ENCODE data around the gene TRPM1. TPM values are rescaled to one million over a fixed set of nuclear protein-coding genes. Genes with fewer than 3 reads are reported as not detected.

The TRPM1 gene
- total RNA-seq, 1 donor from 2014 or later: not detected

DNA sequence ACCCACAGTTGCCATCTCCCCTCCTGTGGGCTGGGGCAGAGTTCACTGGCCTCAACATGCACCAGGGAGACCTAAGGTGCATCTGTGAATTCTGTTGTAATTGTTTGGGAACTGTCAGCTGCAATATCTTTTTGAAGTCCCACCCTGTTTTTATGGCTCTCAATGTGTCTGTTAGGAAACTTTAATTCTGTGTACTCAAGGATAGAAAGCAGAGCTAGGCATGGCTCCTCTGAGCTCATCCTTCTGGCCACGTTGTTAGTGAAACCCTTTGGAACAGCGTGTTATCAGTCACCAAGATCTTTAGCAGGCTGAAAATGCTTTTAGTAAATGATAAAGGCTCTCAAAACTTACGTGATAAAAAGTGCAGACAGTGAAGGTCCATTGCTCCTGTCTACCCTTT is 76.5 kb downstream of the TRPM1 start:
- H3K9me3 Mint-ChIP-seq (ENCODE audit: unreplicated experiment): no peaks in the 10 kb centered on the region
- peak overlapping the region; percentile 56 for H3K27ac Mint-ChIP-seq (ENCODE audit: unreplicated experiment)
- H3K36me3 Mint-ChIP-seq (ENCODE audit: unreplicated experiment): no peaks in the 10 kb centered on the region
- DNase-seq (ENCODE audit: extremely low spot score, unreplicated experiment): no peak
- no peak overlapping the region for H3K4me3 Mint-ChIP-seq (ENCODE audit: unreplicated experiment)
- H3K27me3 Mint-ChIP-seq (ENCODE audit: unreplicated experiment): no peaks in the 10 kb centered on the region
- peaks cover 28% of the 10 kb centered on the region for H3K4me1 Mint-ChIP-seq (ENCODE audit: unreplicated experiment)
- TF ChIP-seq CTCF (IDR thresholded peaks at IDR 0.05): no peak

DNA sequence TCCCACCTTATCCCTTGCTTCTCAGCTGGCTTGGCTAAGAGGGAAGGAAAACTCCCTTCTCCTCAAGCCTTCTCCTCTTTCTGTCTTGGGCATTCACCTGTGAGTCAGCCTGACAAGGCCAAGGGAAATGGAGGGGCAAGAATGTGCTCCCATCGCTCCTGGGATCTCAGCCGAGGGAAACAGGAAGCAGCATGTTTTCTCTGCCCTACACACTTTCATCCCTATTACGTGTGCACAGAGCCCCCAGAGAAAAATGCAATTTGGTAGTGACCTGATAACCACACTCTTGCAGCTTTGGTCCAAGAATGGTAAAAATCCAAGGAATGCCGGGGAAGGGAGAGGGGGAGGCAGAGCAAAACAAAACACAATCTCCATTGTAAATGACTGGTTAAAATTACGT is 77.2 kb downstream of the TRPM1 start:
- H3K9me3 Mint-ChIP-seq (ENCODE audit: unreplicated experiment): no peaks in the 10 kb centered on the region
- no peaks in the 10 kb centered on the region for H3K27me3 Mint-ChIP-seq (ENCODE audit: unreplicated experiment)
- no peak for DNase-seq (ENCODE audit: extremely low spot score, unreplicated experiment)
- peaks cover 28% of the 10 kb centered on the region for H3K4me1 Mint-ChIP-seq (ENCODE audit: unreplicated experiment)
- TF ChIP-seq CTCF (IDR thresholded peaks at IDR 0.05): no peak
- peak overlapping the region; percentile 23 for H3K4me3 Mint-ChIP-seq (ENCODE audit: unreplicated experiment)
- H3K36me3 Mint-ChIP-seq (ENCODE audit: unreplicated experiment): no peaks in the 10 kb centered on the region
- peak overlapping the region; percentile 56 for H3K27ac Mint-ChIP-seq (ENCODE audit: unreplicated experiment)

DNA sequence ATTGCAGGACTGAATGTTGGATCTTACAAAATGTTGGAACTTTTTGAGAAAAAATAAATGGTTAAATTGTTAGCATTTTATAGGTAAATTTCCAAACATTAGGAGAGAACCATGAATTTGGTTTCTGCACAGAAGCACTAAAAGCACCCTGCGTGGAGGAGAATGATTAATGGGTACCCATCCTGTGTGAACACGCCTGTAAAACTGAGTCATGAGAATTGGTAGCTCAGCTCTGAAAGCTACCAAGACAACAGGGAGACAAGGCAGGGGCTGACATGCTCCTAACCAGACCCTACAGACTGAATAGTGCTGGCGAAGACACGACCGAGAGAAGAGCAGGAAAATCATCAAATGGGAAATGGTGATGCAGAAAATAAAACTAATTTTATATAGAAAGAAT is 77.7 kb downstream of the TRPM1 start:
- Mint-ChIP-seq H3K4me1 (ENCODE audit: unreplicated experiment) (peaks cover 28% of the 10 kb centered on the region), H3K36me3 (ENCODE audit: unreplicated experiment) (no peaks in the 10 kb centered on the region), H3K9me3 (ENCODE audit: unreplicated experiment) (no peaks in the 10 kb centered on the region), H3K27ac (ENCODE audit: unreplicated experiment) (no peak overlapping the region), H3K4me3 (ENCODE audit: unreplicated experiment) (no peak overlapping the region), H3K27me3 (ENCODE audit: unreplicated experiment) (no peaks in the 10 kb centered on the region)
- no peak for TF ChIP-seq CTCF (IDR thresholded peaks at IDR 0.05)
- DNase-seq (ENCODE audit: extremely low spot score, unreplicated experiment): no peak

GRCh38 chr15:31021067-31021665 is 80.4 kb downstream of the TRPM1 start:
- Mint-ChIP-seq H3K27ac (ENCODE audit: unreplicated experiment) (no peak overlapping the region), H3K4me3 (ENCODE audit: unreplicated experiment) (no peak overlapping the region), H3K4me1 (ENCODE audit: unreplicated experiment) (peaks cover 38% of the 10 kb centered on the region), H3K27me3 (ENCODE audit: unreplicated experiment) (no peaks in the 10 kb centered on the region), H3K36me3 (ENCODE audit: unreplicated experiment) (no peaks in the 10 kb centered on the region), H3K9me3 (ENCODE audit: unreplicated experiment) (no peaks in the 10 kb centered on the region)
- TF ChIP-seq CTCF (IDR thresholded peaks at IDR 0.05): no peak
- no peak for DNase-seq (ENCODE audit: extremely low spot score, unreplicated experiment)

DNA sequence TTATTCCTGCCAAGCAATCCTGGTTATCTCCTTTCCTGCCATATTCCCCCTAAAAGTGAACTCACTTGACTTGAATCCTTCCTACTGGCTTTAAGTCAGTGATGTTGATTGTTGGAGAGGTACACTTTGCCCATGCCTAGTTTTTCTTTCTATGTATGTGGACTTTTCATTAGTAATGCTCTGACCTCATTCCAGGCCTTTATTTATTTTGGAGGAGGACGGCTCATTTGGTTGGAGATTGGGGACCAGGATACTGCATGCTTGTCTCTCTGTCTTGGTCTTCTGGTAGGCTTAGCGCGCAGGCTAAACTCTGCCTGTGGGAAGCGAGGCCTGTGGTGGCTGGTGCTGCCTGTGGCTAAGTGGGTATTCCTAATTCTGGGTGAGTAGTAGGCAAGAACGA is 81.0 kb downstream of the TRPM1 start:
- H3K36me3 Mint-ChIP-seq (ENCODE audit: unreplicated experiment): no peaks in the 10 kb centered on the region
- H3K4me3 Mint-ChIP-seq (ENCODE audit: unreplicated experiment): no peak overlapping the region
- peaks cover 38% of the 10 kb centered on the region for H3K4me1 Mint-ChIP-seq (ENCODE audit: unreplicated experiment)
- no peak overlapping the region for H3K27ac Mint-ChIP-seq (ENCODE audit: unreplicated experiment)
- no peak for DNase-seq (ENCODE audit: extremely low spot score, unreplicated experiment)
- H3K27me3 Mint-ChIP-seq (ENCODE audit: unreplicated experiment): no peaks in the 10 kb centered on the region
- no peak for TF ChIP-seq CTCF (IDR thresholded peaks at IDR 0.05)
- no peaks in the 10 kb centered on the region for H3K9me3 Mint-ChIP-seq (ENCODE audit: unreplicated experiment)

Measured in osteocyte (in vitro differentiated cells).